Prostate gland (tissue), 2 donors: Measurements from ENCODE around the gene EEFSEC.

Experiments
- CTCF ChIP-seq, 4 experiments: fragments of 200-600 bp in 2 of 4; fragments of 450-650 bp in 2 of 4; sonication (generic) in 2 of 4; IDR thresholded peaks; 1 replicate in 3 of 4; 2 replicates in 1 of 4; pipeline ENCODE4 v1.5.1; 2016 to 2019; ENCODE audit warnings: antibody characterized with exemption in 4 of 4, mild to moderate bottlenecking in 2 of 4, moderate library complexity in 2 of 4
- POLR2A ChIP-seq: fragments of 450-650 bp; IDR thresholded peaks from one replicate; pipeline ENCODE4 v1.6.1; 2016; ENCODE audit warnings: antibody characterized with exemption, mild to moderate bottlenecking

- TF ChIP-seq POLR2A (no peak), CTCF (IDR thresholded peaks at IDR 0.05) (no peak)
Measured at GRCh38 chr3:128368626-128369025, 215.3 kb downstream of the EEFSEC start.
